Neural cell (in vitro differentiated cells): Measurements from ENCODE around the gene PLCXD3. TPM values are rescaled to one million over a fixed set of nuclear protein-coding genes. Genes with fewer than 3 reads are reported as not detected.

ENCODE experiments used
- H2AFZ ChIP-seq: fragments of 200-600, 300-800 bp; sonication (generic), shearing (Covaris generic); 2 replicates; pipeline ENCODE4 v1.6.0; 2014; ENCODE audit warnings: low read depth, mild to moderate bottlenecking, antibody characterized with exemption, low read length, moderate library complexity
- H3F3A ChIP-seq: fragments of 200-600 bp; shearing (Covaris generic); 2 replicates; pipeline ENCODE4 v1.6.1; 2016; ENCODE audit warnings: mild to moderate bottlenecking, moderate library complexity, mixed read lengths, antibody characterized with exemption, low read length; ENCODE audit not compliant: insufficient read depth, poor library complexity, severe bottlenecking
- H3K27ac ChIP-seq: fragments of 200-600, 300-800 bp; sonication (generic), shearing (Covaris generic); 2 replicates; pipeline ENCODE4 v1.5.1; 2014; ENCODE audit warnings: mild to moderate bottlenecking, low read length, moderate library complexity
- H3K27me3 ChIP-seq: fragments of 300-800, 200-600 bp; sonication (generic), shearing (Covaris generic); 2 replicates; pipeline ENCODE4 v1.6.0; 2014; ENCODE audit warnings: mild to moderate bottlenecking, low read depth, low read length, moderate library complexity; ENCODE audit not compliant: insufficient read depth
- H3K36me3 ChIP-seq: fragments of 300-800, 200-600 bp; sonication (generic), shearing (Covaris generic); 2 replicates; pipeline ENCODE4 v1.5.1; 2014; ENCODE audit warnings: mild to moderate bottlenecking, antibody characterized with exemption, low read length, moderate library complexity; ENCODE audit not compliant: insufficient read depth
- H3K4me2 ChIP-seq: fragments of 300-800, 200-600 bp; sonication (generic), shearing (Covaris generic); 2 replicates; pipeline ENCODE4 v1.6.0; 2014; ENCODE audit warnings: mild to moderate bottlenecking, low read length
- H3K4me3 ChIP-seq: fragments of 300-800, 200-600 bp; sonication (generic), shearing (Covaris generic); 2 replicates; pipeline ENCODE4 v1.5.1; 2014; ENCODE audit warnings: mild to moderate bottlenecking, low read length, moderate library complexity
- H3K79me2 ChIP-seq: fragments of 200-600 bp; shearing (Covaris generic); replicated peaks from 2 replicates; pipeline ENCODE4 v1.6.0; 2014; ENCODE audit warnings: mild to moderate bottlenecking, low read length, moderate library complexity; ENCODE audit not compliant: insufficient read depth
- H3K9ac ChIP-seq: fragments of 300-800, 200-600 bp; sonication (generic), shearing (Covaris generic); 2 replicates; pipeline ENCODE4 v1.6.1; 2016; ENCODE audit warnings: mild to moderate bottlenecking, low read length, mixed read lengths
- H3K9me2 ChIP-seq: fragments of 200-600 bp; shearing (Covaris generic); 2 replicates; pipeline ENCODE4 v1.6.1; 2016; ENCODE audit warnings: mild to moderate bottlenecking, low read length, mixed read lengths; ENCODE audit not compliant: insufficient read depth
- H3K9me3 ChIP-seq: fragments of 200-600, 300-800 bp; sonication (generic), shearing (Covaris generic); 2 replicates; pipeline ENCODE4 v1.6.1; 2016; ENCODE audit warnings: mild to moderate bottlenecking, mixed run types, low read length, moderate library complexity, mixed read lengths
- H4K20me1 ChIP-seq: fragments of 200-600 bp; shearing (Covaris generic); 2 replicates; pipeline ENCODE4 v1.6.1; 2016; ENCODE audit warnings: mild to moderate bottlenecking, mixed run types; ENCODE audit not compliant: insufficient read depth
- EP300 ChIP-seq: fragments of 450-650 bp; conservative IDR thresholded peaks from 2 replicates; pipeline ENCODE4 v1.6.1; 2014; ENCODE audit warnings: antibody characterized with exemption, mild to moderate bottlenecking, moderate library complexity; ENCODE audit not compliant: poor library complexity, severe bottlenecking
- EZH2 ChIP-seq: fragments of 200-600, 300-800 bp; shearing (Covaris generic), sonication (generic); IDR thresholded peaks from 2 replicates; pipeline ENCODE4 v1.6.1; 2014; ENCODE audit warnings: antibody characterized with exemption, low read length, borderline replicate concordance, mild to moderate bottlenecking; ENCODE audit not compliant: insufficient read depth, poor library complexity, severe bottlenecking
- RAD21 ChIP-seq: fragments of 450-650 bp; conservative IDR thresholded peaks from 2 replicates; pipeline ENCODE4 v1.6.1; 2014; ENCODE audit warnings: antibody characterized with exemption, mild to moderate bottlenecking, moderate library complexity
- SMC3 ChIP-seq: fragments of 450-650 bp; conservative IDR thresholded peaks from 2 replicates; pipeline ENCODE4 v1.6.1; 2014; ENCODE audit warnings: antibody characterized with exemption, mild to moderate bottlenecking, moderate library complexity; ENCODE audit not compliant: poor library complexity
- TAF1 ChIP-seq: IDR thresholded peaks from 2 replicates; pipeline ENCODE4 v1.6.1; 2012; ENCODE audit warnings: low read depth
- polyA plus RNA-seq: library from polyadenylated mRNA; depleted of rRNA; stranded (reverse); fragments of >200 nt; gene quantifications from 2 replicates; pipeline ENCODE4 v1.2.3, GENCODE V29; 2014
- TF ChIP-seq, protein P1 (sequence below): IDR thresholded peaks from 2 replicates; pipeline ENCODE4 v1.6.1; 2012; ENCODE audit warnings: borderline replicate concordance
- TF ChIP-seq, protein P2 (sequence below): fragments of 450-650 bp; IDR thresholded peaks from 2 replicates; pipeline ENCODE4 v1.5.1; 2014; ENCODE audit warnings: antibody characterized with exemption, mild to moderate bottlenecking, moderate library complexity; ENCODE audit not compliant: poor library complexity, severe bottlenecking

PLCXD3 gene
- polyA plus RNA-seq, 1 donor from 2014 or later = 6.6 TPM

DNA sequence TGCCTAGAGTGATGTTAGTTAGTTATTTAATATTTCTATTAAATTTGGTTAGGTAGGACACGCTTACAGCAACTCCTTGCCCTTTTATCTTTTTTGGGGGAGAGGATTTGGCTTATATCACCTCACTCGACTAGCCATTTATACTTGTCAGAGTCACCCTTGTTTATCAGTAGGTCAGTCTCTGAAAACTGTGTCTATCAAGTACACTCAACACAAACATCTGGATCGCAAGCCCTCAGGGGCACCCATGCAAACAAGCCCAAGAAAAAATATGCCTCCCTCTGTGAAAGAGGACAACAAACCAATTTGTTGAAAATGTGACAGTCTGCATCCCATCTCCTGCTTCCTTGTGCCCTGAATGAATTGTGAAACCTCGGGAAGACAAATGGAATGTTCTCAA lies 139.9 kb downstream of the PLCXD3 start:
- H3K9me3 ChIP-seq = no peaks in the 10 kb centered on the region
- H3K4me3 ChIP-seq = no peak overlapping the region
- H3K27ac ChIP-seq = no peak overlapping the region
- TF ChIP-seq EZH2 (no peak), RAD21 (no peak), SMC3 (no peak), EP300 (no peak)
- TF ChIP-seq, protein P1, sequence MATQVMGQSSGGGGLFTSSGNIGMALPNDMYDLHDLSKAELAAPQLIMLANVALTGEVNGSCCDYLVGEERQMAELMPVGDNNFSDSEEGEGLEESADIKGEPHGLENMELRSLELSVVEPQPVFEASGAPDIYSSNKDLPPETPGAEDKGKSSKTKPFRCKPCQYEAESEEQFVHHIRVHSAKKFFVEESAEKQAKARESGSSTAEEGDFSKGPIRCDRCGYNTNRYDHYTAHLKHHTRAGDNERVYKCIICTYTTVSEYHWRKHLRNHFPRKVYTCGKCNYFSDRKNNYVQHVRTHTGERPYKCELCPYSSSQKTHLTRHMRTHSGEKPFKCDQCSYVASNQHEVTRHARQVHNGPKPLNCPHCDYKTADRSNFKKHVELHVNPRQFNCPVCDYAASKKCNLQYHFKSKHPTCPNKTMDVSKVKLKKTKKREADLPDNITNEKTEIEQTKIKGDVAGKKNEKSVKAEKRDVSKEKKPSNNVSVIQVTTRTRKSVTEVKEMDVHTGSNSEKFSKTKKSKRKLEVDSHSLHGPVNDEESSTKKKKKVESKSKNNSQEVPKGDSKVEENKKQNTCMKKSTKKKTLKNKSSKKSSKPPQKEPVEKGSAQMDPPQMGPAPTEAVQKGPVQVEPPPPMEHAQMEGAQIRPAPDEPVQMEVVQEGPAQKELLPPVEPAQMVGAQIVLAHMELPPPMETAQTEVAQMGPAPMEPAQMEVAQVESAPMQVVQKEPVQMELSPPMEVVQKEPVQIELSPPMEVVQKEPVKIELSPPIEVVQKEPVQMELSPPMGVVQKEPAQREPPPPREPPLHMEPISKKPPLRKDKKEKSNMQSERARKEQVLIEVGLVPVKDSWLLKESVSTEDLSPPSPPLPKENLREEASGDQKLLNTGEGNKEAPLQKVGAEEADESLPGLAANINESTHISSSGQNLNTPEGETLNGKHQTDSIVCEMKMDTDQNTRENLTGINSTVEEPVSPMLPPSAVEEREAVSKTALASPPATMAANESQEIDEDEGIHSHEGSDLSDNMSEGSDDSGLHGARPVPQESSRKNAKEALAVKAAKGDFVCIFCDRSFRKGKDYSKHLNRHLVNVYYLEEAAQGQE = no peak
- TF ChIP-seq, protein P2, sequence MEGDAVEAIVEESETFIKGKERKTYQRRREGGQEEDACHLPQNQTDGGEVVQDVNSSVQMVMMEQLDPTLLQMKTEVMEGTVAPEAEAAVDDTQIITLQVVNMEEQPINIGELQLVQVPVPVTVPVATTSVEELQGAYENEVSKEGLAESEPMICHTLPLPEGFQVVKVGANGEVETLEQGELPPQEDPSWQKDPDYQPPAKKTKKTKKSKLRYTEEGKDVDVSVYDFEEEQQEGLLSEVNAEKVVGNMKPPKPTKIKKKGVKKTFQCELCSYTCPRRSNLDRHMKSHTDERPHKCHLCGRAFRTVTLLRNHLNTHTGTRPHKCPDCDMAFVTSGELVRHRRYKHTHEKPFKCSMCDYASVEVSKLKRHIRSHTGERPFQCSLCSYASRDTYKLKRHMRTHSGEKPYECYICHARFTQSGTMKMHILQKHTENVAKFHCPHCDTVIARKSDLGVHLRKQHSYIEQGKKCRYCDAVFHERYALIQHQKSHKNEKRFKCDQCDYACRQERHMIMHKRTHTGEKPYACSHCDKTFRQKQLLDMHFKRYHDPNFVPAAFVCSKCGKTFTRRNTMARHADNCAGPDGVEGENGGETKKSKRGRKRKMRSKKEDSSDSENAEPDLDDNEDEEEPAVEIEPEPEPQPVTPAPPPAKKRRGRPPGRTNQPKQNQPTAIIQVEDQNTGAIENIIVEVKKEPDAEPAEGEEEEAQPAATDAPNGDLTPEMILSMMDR = no peak
- H3K9me2 ChIP-seq = no peaks in the 10 kb centered on the region
- no peak overlapping the region for H3K9ac ChIP-seq
- no peak overlapping the region for H3K4me2 ChIP-seq
- no peaks in the 10 kb centered on the region for H3K79me2 ChIP-seq
- no peaks in the 10 kb centered on the region for H3K27me3 ChIP-seq
- no peaks in the 10 kb centered on the region for H4K20me1 ChIP-seq
- no peak overlapping the region for H2AFZ ChIP-seq
- H3K36me3 ChIP-seq = no peaks in the 10 kb centered on the region
- H3F3A ChIP-seq = no peaks in the 10 kb centered on the region

DNA sequence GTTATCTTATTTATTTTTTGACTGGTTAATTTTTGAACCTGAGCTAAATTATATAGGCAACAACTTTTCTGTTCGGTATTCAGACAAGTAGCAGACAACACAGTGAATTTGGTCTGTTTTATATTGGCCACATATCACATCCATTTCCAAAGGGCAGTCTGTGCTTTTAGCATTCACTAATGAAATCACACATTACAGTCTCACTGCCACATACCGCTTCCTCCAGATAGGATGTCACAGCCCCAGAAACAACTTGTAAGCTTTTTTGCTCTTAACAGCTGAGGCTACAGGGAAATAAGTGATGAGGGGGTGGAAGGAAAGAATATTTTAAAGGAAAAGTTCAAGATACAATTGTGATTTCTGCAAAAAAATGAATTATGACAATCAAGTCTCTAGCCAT lies 140.6 kb downstream of the PLCXD3 start:
- no peak overlapping the region for H2AFZ ChIP-seq
- no peaks in the 10 kb centered on the region for H3K36me3 ChIP-seq
- no peak overlapping the region for H3K4me2 ChIP-seq
- H3K4me3 ChIP-seq = no peak overlapping the region
- TF ChIP-seq EZH2 = no peak
- no peaks in the 10 kb centered on the region for H3K9me2 ChIP-seq
- no peak overlapping the region for H3K27ac ChIP-seq
- H3K27me3 ChIP-seq = no peaks in the 10 kb centered on the region
- H3K9ac ChIP-seq = no peak overlapping the region
- no peaks in the 10 kb centered on the region for H4K20me1 ChIP-seq
- H3K79me2 ChIP-seq = no peaks in the 10 kb centered on the region
- no peaks in the 10 kb centered on the region for H3K9me3 ChIP-seq
- H3F3A ChIP-seq = no peaks in the 10 kb centered on the region

DNA sequence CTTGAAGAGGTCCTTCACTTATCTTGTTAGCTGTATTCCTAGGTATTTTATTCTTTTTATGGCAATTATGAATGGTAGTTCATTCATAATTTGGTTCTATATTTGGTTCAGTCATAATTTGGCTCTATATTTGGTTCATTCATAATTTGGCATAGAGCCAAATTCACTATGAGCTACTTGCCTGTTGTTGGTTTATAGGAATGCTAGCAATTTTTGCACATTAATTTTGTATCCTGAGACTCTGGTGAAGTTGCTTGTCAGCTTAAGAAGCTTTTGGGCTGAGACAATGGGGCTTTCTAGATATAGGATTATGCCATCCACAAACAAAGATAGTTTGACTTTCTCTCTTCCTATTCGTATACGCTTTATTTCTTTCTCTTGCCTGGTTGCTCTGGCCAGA lies 142.2 kb downstream of the PLCXD3 start:
- H3K27me3 ChIP-seq = no peaks in the 10 kb centered on the region
- H2AFZ ChIP-seq = no peak overlapping the region
- H3K9me2 ChIP-seq = no peaks in the 10 kb centered on the region
- no peaks in the 10 kb centered on the region for H3K79me2 ChIP-seq
- no peak overlapping the region for H3K9ac ChIP-seq
- TF ChIP-seq EZH2 (no peak), TAF1 (no peak)
- TF ChIP-seq, protein P1 = no peak
- H3K9me3 ChIP-seq = no peaks in the 10 kb centered on the region
- no peak overlapping the region for H3K27ac ChIP-seq
- H3K4me3 ChIP-seq = no peak overlapping the region
- H4K20me1 ChIP-seq = no peaks in the 10 kb centered on the region
- H3F3A ChIP-seq = no peaks in the 10 kb centered on the region
- H3K36me3 ChIP-seq = no peaks in the 10 kb centered on the region
- no peak overlapping the region for H3K4me2 ChIP-seq
